MV-4-11 (cell line): Measurements from ENCODE around the gene PTCH1.

ENCODE experiments used
- DNase-seq: peaks from one replicate; lab custom pipeline; 2025; lab: John Stamatoyannopoulos, UW

Gene PTCH1

DNA sequence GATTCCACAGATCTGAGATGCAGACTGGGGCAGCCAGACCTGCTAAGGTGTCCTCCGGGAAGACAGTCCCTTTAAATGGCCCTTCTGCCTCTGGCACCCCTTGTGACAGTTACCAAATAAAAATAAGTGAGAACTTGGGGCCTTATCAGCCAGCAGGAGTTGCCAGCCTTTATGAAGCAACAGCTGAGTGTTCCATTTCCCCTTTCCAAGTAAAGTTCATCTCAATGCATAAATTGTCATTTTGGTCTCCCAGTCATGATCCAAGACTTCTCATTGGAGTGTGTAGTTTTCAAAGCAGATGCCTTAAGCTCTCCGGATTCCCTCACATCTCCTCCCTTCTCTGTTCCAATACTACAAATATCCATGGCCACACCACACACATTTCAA lies 4.1 kb downstream of the PTCH1 start:
- DNase-seq, result peak; percentile 83

DNA sequence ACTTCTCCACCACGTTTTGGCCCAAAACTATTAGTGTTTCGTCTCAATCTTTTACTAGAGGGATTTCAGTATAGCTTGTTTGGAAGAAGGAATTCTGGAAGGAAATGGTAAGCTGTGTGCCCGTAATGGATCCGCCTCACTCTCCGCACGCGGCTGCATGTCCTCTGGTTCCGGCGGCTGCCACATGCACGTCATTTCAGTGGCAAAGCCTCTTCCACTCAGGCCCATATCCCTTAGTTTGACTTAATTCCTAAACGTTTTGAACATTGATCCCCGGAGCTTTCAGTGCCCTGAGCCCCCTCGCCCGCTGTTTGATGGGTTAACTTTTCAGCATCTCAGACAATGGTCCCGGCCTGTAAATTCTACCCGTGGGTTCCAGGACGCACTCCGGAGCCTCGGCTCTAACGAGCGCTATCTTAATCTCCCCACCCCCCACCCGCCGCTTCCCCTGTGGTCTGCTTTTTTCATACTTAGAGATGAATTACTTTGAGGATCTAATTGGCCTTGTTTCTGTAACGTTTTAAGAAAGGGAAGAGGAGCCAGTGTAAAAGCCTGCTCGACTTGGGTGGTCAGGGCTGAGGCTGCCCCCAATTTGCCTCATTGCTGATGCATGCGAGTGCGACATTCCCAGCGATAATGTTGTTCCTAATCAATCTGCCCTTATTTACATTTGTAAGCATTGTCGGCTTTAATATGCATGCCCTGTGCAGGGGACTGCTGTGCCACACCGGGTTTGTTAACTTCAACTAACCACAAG lies 4.6 kb downstream of the PTCH1 start:
- no peak for DNase-seq

DNA sequence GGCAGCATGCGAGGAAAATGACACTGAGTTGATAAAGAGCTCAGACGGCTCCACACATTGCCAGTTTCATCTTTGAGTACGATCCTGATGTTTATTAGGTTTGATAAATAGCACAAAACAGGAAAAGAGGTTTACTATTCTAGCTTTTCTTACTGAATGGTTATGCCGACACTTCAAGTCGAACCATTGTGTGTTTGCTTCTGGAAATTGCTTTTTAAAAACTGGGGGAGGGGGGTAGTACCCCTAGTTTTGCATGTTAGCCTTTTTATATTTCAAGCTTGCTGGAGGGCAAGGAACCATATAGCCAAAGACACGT lies 5.2 kb downstream of the PTCH1 start:
- DNase-seq, result no peak

DNA sequence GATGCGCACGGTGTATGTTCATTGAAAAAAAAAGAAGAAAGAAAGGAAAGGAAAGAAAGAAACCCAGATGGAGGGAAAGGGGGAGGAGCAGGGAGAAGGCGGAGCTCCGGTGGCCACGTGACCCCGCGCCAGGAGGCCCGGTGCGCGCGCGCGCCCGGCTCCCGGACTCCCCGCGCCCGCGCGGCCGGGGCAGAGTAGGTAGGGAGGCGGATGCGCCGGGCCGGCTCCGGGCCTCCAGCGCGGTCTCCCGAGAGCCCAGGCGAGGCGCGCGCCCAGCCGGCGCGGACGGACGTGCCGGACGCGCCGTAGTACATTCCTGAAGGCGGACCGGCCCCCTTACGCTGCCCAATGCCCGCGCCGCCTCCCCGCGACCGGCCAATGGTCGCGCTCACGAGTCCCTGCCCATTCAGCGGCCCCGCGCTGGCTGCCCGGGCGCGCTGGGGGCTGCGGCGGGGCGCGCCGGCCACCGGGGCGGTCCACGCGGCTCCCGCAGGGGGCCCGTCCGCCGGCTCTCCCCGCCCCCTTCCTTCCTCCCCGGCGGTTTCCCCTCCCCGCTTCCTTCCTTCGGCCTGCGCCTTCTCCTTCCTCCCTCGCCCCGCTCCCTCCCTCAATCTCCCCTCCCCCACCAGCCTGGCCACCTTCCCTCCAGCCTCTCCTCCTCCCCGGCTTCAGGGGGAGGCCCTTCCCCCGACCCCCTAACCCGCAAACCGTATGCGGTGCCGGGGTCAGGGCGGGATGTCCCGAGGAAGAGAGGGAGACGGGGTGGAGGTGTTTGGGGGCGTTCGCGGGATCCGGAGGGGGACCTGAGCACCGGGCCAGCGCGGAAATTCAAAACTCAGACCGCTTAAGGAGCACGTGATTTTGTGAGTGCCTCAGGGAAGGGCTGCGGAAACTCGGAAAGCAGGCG lies 5.8 kb downstream of the PTCH1 start:
- DNase-seq, result peak; percentile 76

DNA sequence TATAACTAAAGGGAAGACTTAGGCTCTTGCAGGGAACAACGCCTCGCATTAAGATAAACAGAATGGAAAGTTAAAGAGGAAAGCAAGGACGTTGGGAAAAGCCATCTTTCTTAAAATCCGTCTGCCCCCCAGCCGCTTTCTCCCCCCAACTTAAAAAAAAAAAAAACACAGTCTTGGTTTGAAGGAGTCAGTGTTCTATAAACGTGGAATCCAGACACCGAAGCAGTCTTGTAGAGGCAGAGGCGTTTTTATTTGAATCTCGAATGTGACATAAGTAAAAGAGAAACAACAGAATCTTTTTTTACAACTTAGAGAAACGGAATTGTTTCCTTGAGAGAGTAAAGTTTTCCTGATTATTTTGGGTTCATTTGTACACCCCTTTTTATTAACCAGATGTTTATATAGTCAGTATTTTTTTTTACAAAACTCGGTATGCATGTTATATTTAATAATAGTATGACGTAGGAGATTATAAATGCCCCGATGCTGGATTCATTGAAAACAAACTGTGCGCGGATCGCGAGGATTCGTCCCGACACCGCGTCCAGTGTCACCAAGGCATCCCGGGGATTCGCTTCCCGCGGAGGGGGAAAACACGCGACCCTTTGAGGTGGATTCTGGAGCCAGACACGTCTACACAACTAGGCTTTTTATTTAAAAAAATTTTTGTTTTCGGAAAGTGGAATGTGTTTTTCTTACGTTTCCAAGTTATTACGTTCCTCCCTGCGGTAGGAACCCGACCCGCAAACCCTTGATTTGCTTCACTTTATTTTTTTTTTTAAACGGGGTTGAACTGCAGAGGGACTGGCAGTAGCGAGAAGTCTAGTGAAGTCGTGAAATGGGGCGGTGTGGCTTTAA lies 6.7 kb downstream of the PTCH1 start:
- DNase-seq, result no peak

DNA sequence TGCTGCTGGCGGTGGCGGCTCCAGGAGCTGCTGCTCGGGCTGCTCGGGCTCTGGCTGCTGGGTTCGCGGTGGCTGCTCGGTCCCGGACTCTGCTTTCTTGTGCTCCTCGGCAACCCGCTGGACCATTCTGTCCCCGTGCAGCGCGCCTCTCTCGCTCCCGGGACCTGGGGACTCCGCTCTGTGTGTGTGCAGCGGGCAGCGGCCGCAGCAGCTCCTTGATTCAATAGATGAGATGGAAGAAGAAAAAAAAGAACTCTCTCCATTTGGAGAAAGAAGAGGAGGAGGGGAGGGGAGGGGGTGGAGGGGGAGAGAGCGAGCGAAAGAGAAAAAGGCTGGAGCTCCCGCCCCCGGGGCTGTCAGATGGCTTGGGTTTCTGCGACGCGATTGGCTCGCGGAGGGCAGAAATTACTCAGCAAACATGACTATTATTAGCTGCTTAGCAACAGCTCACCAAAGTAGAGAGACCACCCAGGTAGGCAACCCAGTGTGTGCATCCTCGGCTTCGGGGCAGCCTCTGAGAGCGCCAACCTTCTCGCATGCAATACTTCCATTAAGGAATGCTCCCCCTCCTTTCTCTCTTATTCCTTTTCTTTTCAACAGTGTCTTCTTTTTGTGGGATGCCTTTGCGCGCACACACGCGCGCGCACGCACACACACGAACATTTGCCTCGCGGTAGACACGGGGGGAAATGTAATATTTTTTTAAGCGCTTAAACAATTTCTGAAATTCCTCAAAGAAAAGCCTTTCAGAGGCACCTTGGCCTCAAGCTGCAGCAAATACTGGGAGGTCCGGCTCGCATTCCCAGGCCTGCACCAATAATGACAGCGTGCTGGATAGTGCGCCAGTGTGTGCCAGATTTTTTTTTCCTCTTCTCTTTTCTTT lies 7.6 kb downstream of the PTCH1 start:
- peak; percentile 35 for DNase-seq

DNA sequence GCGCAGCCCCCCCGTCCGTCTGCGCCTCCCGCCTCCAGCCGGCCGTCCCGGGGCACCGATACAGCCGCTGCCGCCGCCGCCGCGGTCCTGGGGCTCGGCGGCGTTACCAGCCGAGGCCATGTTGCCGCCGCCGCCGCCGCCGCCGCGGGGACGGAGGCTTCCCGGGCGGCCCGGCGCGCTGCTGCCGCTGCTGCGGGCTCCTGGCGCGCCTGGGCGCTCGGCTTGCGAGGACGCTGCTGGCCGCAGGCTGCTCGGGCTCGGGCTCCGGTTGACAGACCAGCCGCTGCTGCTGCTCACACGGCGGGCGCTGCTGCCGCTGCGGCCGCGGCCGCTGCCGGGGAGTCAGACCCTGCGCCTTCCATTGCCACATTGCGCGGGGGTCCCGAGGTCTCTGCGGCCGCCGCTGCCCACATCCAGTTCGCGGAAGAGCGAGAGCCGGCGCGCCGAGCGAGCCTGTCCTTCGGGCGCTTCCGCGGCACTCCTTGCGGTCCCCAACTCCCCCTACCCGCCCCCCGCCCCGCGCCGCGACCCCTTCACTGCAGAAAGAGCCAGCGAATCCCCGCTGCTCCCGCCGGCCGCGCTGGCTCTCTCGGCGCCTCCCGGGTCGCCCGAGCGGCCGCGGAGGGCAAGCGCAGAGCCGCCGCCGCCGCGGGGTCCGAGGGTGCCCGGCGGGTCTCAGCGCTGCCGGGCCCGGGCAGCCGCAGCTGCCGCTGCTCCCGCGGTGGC lies 8.4 kb downstream of the PTCH1 start:
- DNase-seq, result no peak

DNA sequence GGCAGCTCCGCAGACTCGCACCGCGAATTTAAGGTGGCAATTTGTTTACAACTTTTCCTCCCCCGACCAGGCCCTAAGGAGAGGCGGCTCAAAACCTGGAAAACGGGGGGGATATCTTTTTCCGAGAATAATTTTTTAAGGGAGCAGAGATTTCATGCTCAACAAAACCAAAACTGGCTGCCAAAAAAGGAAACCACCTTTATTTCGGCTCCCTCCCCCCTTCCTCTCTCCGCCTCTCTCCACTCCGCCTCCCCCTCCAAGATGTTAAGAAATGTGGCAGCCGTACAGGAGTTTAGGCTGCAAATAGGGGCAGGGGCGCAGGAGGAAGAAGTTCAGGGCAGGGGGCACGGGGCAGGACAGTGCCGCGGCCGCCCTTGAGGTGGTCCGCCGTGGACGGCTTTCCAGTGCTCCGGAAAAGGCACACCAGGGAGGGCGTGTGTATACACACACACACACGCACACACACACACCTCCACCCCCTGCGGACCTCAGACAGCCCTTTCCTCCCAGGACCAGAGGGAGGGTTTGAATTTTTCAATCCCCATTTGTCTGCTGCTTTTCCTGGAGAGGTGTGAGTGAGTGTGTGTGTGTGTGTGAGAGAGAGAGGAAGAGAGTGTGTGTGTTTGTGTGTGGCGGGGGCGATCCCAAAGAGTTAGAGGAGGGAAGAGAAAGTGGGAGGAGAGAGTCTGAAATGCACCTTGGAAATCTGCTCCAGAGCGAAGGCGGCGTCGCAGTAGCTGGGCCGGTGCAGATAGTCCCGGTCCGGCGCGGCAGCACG lies 9.1 kb downstream of the PTCH1 start:
- DNase-seq, result no peak

DNA sequence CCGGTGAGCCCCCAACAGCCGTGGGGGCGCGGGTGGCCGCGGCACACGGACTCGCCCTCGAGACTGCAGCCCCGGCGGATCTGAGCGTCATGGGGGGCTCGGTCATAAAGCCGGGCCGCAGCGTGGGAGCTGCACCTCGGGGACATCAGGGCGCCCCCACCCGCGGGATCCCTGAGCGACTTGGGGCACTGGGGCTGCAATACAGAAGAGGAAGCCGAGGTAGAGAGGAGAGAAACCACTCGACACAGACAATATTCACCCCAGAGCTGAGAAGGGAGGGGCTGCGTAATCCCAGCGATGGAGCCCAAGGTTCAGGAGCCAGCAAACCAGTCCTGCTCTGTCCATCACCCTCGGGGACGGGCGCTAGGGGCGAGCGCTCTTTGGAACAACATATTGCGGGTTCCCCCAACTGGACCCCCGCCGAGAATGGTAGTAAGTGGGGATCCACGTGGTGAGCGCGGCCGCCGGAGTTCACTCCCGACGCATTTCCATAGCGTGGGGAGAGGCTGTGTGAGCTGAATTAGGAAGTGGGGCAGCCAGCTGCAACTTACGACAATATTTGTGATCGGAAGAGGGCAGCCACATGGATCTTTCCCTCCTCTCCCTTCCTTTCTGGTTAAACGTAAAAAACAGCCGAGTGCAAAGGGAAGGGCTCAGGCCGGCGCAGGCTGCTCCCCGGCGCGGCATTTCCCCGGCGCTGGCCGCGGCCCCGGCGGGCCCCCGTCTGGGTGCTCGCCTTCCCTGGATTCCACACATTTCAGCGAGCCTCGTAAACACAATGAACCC lies 9.9 kb downstream of the PTCH1 start:
- peak; percentile 58 for DNase-seq

DNA sequence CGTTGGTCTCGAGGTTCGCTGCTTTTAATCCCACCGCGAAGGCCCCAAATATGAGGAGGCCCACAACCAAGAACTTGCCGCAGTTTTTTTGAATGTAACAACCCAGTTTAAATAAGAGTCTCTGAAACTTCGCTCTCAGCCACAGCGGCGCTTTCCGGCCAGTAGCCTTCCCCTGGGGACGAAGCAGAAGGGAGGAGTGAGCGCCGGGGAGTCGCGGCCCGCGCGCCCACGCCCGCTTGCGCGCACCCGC lies 10.4 kb downstream of the PTCH1 start:
- DNase-seq, result peak; percentile 19

DNA sequence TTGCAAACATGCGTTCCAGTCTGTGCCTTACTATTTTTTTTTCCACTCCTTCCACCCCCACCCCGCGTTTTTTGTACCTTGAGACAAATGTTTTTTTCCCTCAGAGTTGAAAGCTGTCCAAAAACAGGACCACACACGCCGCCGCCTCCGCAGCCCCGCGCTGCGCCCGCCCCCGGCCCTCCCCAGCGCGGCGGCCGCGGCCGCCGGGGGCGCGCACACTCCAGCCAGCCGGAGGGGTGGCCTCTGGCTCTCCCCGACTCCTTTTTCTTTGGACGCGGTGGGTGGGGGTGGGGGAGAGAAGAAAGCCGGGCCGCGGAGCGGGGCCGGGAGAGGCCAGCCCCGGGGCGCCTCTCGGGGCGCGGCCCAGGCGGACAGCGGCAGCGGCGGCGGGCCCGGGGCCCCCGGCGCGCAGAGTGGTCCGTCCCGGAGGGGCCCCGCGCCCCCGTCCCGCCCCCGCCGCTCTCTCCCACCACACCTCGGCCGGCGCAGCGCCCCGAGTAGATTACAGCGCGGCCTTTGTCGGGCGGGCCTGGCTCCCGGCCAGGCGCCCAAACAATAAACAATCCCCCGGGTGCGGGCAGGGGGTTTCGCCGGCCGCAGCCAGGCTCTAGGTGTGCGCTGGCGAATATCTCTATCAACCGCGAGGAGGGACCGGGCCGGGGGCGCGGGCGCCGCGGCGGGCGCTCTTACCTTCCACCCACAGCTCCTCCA lies 10.9 kb downstream of the PTCH1 start:
- no peak for DNase-seq

DNA sequence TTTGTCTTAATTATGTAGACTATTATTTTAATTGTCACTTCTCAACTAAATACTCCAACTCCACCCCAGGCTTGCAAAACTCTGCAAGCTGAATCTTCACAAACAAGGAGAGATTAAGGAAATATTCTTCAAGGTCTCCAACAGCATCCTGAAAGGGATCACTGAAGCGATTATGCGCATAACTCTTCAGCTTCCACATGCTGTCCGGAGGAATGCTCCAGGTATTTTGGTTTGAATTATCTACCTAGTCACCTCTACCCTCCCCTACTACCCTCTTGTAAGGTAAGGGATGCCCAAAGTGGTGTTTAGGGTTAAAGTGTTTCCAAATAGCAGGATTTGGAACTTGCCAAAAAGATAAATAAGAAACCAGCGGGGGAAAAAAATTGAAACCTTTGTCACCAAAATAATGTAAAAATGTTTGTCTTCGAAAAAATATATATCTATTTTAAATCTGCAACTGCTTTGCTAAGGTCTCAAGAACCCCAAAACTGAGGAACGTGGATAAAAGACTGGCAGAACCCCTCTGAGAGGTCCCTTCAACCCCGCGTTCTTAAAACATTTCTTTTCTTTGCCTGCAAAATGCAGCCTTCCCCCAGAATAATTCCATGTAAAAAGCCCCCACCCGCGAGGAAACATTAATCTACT lies 11.6 kb downstream of the PTCH1 start:
- no peak for DNase-seq

DNA sequence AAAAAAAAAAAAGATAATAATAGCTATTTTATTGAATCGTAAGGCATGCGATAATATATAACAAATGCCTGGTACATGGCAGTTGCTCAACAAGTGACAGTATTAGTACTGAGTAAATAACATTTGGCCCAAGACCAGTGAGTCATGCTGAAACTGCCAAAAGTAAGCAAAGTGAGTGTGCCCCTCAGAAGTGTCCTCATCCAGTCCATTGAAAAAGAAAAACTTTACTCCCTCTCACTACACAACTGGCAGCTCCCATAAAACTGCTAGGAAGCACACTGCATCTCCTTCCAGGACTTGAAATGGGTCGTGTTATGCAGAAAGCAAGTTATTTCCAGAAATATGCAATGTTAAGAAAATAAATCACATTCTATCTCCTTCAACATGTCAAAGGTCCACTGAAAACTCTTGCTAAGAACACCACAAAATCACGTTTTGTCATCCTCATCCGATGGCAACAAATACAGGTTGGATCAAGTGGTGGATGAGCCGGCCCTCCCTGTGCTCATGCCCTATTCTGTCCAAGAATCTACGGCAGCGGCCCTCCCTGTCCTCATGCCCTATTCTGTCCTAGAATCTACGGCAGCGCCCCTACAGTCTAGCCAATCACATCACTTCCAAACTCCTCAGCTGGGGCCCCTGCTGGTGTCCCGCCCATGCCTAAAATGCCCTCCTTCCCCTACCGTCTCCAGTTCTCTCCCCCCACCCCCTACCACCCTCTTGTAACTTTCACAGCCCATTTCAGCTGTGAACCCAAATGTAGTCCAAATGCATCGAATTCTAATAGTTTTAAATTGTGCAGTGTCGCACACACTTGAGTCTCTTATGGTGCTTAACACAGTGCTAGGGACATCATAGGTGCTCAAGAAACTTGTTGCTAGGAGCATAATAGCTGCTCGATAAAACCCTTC lies 12.5 kb downstream of the PTCH1 start:
- DNase-seq, result peak; percentile 30

DNA sequence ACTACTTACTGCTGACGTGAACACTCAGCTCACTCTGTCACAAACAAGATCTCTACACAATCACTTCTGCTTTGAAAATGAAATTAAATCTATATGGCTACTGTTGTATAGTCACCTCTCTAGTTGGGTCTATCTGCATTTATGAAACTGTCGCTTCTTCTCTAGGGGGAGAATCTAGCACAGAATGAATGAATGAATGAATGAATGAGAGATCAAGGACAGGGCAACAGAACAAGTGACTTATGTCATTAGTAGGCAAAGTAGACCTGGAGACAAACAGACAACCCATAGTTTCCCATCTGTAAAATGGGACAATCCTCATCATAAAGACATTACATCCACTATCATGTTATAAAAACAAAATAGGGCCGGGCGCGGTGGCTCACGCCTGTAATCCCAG lies 13.4 kb downstream of the PTCH1 start:
- DNase-seq, result no peak

DNA sequence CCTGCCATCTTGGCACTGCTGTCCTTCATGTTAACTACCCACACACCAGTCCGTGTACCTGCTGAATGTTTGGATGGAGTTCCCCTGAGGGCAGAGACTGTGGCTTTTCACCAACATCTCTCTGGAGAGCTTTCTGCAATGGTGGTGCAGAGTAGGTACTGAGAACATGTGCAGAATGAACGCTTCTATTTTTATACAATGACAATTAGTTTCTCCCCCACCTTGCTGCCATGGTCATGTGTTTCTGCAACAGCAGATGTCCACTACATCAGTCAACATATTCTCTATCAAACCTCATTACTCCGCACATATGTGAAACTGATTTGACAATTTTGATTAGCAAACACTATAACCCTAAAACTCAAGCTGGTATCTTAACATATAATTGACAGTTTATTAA lies 14.5 kb downstream of the PTCH1 start:
- no peak for DNase-seq

DNA sequence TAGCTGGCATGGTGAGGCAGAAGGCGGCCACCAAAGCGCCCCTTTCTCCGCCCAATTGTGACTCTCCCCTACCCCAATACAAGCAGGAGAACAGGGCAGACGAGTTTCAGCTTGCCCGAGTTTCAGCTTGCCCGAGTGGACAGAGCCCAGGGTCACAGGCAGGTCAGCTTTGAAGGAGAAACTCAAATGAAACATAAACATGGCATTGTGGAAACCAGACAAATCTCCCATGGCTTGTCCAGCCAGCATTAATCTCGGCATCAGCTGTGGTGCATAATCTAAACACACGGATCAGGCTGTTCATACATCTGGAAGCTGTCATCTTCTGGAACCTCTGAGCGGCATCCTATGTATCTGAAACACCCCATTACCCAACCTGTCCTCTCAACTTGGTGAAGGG lies 16.9 kb downstream of the PTCH1 start:
- DNase-seq, result no peak

DNA sequence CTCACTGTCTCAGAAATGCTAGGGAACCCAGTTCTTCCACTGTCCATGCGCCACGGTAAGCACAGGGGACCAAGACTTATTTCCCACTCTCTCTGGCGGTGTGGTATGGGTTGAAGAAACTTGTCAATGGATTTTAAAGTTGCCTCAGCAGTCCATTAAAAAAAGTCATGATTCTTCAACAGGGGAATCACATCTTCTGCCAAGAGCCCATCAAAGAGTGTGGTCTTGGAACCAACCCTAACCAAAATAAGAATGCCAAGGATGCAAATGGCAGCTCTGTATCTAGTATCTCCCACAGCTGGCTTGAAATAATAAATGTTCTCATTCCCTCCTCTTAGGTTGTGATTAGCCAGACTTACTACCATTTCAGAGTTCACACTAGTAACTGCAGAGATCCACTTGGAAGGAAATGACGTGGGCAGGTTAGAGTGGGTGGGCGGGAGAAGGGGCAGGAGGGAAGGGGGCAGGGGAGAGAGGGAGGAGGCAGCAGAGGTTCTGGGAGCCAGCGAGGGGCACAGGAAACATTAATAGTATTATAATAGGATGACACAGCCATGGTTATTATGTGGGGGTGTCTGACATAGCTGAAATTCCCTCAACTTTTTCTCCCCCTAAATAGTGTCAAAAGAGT lies 17.6 kb downstream of the PTCH1 start:
- DNase-seq, result no peak
